TTC549 (cell line): ENCODE results near the gene DCLK3.

Experiments used
- FAIRE-seq: peaks from 2 replicates; lab custom pipeline; 2012; peaks lifted over from hg19 to GRCh38; lab: Jason Lieb, UNC

The DCLK3 gene

DNA sequence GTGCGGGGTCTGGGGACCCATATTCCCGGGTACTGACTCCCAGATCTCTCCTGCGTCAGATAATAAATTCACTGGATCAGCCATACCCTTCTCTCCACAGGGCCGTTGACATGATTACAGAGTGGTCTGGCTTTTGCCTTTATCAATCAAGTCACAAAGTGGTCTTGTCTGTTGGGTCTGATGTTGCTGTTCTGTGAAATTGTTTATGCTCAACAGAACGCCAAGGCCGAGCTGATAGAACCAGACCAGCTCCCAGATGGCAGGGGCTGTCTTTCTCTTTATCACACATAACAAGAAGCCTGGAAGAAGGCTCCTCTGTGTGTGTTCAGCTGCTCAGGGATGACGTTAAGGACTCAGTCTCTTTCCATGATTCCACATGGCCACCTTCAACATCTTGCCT, 751 bp upstream of the DCLK3 start:
- FAIRE-seq = no peak

DNA sequence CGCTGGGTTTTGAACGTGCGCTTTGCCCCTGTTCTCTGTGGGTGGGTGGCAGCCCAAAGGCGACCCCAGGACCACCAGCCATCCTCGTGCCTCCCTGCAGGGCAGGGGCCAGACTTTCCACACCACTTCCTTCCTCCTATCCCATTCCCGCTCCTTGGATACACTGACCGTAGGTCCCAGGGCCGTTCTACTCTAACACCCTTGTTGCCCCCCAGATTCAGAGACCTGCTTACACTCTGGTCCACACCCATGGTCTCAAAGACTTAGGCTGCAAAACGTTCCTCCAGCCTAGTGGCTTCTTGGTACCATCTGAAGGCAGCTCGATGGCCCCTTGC, 318 bp upstream of the DCLK3 start:
- no peak for FAIRE-seq

DNA sequence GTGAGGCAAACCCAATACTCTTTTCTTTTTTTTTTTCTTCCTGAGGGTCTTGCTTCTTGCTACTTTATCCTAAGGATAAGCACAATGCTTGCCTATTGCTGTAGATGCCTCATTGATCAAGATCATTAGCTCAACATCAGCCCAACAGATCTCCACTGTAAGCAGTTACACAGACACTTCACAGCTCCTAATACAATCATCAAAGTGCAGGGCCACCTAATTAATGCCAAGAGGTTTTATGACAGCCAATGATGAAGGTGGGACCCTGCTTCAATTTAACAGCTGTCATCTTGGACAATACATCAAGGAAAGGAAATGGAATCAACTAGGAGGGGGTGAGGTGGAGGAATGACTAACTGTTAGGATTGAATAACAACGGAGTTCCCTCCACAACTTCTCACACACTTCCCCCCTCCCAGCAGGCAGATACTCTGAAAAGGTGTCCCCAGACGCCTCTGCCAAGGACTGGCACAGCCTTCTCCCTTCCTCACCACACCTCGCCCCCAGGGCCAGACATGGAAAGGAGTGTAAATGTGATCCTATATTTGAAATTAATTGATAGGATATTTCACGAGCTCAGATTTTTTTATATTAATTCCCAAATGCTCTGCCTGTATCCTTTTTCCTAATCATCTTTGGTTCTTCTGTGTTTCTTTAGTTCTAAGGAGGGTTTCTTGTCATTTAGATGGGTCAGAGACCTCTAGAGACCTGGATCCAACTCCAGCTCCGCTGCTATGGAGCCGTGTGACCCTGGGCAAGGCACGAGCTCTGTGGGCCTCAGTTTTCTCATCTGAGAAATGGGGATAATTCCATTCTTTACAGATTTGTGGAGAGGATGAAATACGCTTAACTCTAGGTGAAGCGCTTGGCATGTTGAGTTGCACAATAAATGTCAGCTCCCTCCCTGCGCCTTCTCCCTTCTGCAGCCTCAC, 1.2 kb downstream of the DCLK3 start:
- FAIRE-seq = no peak

DNA sequence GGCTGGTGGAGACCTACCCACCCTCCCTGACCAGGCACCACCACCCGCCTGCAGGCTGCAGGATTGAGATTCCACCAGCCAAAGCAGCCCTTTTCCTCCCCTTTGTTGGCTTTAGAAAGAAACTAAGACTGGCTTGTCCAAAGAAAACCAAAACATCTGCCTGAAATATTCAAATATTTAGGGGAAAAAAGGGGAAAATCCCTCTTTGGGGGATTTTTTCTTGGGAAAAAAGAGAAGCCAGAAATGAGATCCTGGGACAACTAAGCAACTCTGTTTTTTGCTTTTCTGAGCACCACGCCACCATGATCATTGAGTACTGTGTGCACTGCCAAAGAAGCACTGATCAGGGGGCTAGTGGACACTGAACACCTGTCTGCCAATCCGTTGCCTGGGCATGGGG, 2.6 kb downstream of the DCLK3 start:
- FAIRE-seq = no peak

DNA sequence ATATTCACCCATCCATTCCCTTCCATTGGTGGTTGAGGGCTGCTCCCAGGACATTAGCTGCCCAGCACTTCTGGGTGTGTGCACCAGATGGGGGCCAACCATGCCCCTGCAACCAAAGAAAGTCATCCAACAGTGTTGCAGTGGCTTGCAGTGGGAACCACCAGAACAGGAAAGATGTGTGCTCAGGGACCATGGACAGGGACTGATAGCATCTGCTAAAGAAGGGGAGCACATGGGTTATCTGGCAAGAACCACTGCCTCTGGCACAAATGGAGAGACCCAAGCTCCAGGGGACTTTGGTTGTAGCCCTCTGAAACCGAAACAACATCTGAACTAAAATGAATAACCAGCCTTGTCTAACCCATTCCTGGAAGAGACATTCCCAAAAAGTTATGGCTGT, 8.1 kb downstream of the DCLK3 start:
- no peak for FAIRE-seq

DNA sequence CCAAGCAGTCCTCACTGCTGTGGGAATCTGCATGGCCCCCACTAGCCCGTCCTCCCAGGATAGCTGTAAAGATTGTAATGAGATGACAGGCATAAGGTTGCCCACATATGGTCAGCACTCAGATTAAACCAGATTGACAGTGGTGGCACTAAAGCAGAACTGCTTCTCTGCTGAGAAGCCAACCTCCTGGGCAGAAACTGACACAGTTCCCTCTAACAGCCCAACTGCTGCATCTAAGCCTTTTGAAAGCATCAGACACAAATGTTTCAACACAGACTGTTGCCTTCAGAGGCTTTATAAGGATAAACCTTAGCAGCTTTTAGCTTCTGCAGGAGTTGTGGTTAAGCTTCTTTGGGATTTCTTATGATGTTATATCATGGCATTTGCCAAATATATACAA, 13.0 kb downstream of the DCLK3 start:
- no peak for FAIRE-seq

DNA sequence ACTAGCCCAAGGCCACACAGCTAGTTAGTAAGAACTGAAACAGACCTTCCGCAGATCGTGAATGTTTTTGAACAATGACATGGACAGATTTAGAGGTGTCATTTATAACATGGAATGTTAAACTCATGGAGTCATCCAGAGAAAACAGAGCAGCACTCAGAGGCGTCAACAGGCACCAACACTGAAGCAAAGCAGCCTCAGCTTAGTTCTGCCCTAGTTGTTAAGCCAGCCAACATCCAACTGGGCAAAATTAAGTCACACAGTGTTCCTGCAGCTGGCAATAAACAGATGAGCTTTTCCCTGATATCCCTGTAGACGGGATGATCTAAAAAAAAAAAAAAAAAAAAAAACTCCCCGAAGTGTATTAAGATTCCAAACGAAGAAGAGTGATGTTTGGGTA, 13.6 kb downstream of the DCLK3 start:
- FAIRE-seq = no peak

DNA sequence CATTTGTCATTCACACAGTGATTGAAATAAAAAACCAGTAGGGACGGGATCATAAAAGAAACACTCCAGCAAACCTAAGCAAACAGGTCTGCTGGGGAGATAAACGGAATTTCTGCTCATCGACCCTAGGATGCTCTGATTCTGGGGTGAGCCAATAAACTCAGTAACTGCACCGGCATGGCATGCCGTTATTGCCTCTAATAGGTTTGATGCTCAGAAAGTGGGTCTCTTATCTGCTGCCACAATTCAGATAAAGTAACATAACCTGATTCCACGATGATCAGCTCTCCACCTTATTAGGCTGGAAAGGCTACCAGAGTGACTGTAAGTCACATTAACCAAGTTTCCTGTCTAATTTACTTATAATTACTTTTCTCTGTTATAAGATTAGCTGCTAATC, 19.6 kb downstream of the DCLK3 start:
- no peak for FAIRE-seq

DNA sequence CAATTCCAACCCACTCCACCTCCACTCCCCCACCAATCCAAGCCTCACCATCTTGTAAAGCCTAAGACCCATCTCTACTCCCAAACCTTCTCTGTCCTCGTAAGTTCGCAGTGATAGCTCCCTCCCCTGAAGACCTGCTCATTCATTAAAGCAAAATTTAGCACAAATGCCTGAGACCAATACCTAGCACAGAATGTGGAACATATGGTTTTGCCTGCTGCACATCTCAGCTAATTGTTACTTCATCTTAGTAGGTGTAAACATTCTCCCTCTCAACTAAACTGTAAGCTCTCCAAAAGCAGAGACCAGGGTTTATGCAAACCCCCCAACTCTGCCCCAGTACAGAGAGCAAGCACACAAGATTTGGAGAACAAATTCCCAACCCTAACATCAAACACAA, 20.5 kb downstream of the DCLK3 start:
- FAIRE-seq = no peak

DNA sequence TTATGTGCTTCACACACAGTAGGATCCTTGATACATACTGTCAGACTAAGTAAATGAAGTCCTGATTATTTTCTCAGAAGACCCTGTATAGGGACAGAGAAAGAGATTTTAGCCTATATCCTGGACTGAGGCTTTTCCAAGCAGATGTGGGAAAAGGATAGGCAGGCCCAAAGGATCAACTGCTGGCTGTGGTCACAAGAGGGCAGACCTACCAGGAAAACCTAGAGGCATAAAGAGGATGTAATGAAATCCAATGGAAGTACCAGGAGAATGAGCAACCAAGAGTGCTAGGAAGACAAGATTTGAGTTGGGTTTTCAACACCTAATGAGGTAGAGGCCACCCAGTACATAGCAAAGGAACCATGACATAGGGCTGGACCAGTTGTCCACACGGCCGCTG, 23.1 kb downstream of the DCLK3 start:
- FAIRE-seq = no peak

DNA sequence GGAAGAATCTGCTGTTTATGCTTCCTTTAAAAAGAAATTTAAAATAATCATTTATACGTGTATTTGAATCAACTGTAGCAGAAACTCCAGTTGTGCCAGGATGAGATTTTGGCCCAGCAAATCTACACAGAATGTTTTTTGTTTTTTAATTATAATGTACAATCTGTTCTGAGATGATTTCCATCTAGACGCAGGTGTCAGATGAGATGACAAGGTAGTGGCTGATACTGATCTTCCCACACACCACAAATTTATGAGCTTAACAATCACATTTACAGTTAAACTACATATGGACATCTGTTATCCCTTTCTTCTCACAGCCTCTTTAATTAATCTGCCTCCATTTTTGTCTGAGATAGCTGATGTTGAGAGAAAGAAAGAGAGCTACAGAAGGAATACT, 23.6 kb downstream of the DCLK3 start:
- no peak for FAIRE-seq

DNA sequence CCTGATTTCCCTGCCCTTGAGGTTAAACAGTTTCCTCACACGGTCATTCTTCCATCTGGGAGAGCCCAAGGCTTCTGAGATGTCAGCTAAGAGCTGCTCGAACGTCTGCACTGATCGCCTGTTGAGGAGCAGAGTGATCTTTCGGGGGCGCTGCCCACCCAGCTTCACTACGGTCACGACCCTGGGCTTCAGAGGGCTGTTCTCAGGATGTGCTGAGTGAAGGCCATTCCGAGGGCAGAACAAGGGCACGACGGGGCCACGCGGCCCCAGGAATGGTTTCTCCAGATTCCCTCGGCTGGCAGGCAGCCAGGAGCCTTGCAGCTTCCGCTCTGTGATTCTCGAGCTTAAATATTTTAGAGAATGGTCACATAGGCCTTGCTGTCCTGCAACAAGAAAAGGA, 25.7 kb downstream of the DCLK3 start:
- FAIRE-seq = no peak

DNA sequence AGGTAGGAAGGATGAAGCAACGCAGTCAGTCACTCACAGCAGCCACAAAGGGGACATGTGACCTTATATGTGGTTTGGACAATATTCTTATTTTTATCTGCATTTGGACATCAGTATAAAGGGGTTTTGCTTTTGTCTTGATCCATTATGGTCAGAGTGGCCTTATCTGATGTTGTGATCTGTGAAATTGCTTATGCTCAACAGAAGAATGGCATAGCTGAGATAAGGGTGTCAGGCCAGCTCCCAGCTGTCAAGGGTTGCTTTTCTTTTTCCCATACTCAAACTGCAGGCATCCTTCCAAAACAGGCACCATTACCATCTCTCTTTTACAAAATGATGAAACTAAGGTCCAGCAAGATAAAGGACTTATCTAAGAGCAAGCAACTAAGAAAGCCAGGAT, 28.1 kb downstream of the DCLK3 start:
- no peak for FAIRE-seq

DNA sequence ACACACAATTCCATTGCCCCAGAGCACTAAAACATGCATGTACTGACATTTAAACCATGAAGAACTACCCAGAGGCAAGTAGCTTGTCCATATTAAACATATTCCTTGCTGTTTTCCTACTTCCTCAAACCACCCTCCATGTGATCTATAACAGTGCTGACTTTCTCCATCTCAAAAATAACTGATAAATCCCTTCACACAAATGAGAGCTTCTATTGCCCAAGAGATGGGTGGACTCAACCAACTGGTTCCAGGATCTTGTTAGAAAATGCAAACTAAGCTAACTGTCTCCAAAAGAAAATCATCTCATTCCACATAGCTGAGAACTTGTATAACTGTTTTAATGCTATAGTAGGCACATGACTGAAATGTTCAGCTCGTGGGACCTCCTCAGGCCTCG, 29.6 kb downstream of the DCLK3 start:
- FAIRE-seq = no peak

DNA sequence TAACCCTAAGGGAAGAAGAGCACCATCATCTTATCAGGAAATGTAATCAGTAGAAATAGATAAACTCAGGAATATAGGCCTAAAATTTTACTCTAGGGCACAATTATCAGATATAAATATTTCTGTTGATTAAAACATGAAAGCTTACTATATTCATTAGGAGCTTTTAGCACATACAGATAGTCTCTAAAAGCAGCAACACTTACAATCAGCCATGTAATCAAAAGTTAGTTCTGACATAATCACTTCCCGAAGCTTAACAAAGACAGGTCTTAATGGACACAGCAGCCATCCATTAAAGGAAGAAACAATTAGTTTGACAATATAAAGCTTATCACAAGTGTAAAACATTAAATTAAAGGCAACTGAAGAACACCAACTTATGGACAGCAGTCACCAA, 30.6 kb downstream of the DCLK3 start:
- no peak for FAIRE-seq

DNA sequence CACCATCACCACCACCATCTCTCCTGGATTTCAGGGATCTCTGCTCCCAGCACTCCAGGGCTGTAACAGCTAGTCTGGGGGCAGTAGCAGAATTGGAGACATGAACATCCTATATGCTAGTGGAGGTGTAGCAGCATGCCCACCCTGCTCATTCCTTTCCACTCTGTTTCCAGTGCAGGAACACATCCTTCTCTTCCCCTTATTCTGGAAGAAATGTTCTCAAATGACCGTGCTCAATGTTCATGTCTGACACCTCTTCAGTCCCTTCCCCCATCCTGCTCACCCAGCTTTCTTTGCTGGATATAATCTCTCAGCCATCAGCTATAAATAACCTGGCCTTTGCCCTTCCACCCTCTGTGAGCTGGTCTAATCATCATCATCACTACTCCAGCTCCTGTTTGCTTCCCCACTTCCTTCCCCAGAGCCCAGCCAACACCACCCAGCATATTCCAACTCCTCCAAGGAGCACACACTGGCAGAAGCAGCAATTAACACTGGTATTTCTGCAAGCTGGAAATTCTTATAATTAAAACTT, 31.1 kb downstream of the DCLK3 start:
- no peak for FAIRE-seq

DNA sequence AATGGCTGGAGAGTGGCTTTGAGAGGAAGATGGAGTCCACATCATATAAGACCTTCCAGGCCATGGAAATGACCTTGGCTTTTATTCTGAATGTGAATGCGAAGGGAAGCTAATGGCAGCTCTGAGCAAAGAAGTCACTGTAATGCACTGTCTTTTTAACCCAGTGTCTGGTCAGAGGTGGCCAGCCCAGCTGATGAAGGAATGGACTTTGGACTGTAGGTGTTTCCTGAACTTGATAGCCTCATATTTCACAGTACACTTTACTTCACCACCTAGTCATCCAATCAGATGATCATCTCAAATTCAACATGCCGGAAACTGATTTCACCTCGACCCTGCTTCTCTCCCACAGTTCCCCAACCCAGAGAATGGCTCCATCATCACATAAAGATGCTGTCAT, 33.4 kb downstream of the DCLK3 start:
- no peak for FAIRE-seq

DNA sequence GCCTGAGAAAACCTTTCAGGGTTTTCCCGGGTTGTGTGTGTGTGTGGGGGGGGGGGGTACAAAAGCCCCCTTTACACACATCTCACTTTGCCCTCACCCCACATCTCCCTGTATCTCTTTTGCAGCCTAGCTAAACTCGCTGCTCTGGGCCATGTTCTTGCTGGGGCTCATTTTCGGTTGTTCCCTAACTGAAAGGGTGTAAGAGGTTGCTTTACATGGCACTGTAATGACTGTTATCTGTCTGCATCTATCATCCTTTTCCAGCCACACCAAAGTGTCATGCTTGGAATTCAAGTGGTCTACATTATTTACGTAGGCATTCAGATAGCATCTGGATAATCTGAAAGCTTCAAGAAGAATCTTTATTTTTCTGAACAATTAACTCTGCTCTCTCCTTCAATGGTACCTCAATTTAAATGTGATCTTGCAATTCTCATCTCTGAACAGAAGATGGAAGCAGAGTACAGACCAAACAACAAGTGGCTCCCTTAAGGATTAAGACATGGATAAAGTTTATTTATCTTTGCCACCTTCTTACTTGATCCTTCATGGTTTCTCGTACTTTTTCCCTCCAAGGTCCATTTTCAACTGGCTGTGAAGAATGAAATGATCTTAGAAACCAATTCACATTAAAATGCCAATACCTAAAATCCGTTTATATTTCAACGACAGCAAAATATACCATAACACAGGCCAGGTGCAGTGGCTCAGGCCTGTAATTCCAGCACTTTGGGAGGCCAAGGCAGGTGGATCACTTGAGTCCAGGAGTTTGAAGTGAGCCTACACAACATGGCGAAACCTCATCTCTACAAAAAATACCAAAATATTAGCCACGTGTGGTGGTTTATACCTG, 34.9 kb downstream of the DCLK3 start:
- FAIRE-seq = peak; percentile 76

DNA sequence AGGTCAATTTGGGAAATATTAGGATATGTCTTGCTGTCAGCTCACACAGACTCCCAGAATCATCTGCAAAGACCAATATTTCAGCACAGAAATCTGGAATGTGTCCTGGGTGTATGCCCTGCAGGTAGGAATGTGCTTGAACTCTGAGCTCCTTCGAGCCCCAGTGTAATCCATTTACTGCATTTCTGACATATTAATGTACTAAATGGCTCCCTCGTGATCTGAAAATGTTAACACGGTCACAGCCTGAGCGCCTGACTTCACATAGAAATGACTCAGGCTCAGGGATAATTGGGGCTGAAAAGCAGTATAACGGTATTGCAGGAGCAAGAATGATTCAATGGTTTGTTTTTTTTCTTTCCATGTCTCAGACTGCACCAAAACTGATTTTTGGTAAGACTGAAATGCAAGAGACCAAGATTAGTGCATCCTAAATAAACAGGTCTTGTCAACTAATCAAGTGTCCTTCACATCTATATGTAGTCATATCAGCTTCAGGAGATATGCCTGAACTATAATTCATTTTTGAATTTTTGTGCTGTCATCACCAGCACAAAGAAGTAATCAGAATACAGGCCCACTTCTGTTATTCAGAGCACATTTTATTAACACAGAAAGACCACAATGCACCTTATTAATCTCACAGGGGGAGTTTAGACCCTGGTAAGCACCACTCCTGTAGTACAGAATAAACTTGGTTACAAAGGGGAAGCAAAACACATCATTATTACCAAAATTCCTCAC, 49.8 kb downstream of the DCLK3 start:
- no peak for FAIRE-seq

DNA sequence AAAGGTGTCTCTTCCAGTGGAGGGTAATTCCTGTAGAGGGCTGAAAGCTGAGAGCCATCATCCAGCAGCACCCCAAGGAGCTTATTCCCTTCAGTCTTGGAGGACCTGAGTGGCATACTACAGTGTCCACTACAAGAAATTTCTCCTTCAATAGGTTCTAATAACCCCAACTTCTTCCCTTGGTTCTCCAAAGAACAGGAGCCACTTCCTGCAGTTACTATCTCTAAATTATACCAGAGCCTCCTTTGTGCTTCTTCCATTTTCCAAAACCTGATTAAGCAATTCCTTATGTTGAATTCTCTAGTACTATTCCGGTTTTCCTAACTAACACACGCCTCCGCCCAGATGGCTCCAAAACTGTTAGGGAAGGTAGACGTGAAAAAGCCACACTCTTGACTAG, 50.4 kb downstream of the DCLK3 start:
- no peak for FAIRE-seq

DNA sequence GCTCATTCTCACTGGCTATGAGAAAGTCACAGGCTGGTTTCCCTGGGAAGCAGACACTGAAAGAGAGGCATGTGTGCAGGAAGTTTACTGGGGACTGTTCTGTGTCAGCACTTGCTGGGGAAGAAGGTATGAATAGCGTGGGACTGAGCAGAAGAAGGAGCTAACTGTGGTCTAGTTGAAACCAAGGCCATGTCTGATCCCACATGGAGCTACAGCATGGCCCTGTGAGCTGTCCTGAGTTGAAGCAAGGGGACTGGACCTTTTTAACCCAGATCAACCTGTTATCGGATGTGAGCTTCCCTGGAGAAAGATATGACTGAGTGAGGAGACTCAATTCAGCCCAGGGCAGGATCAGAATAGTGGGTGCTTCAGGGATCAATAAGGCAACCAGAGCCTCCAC, 53.7 kb downstream of the DCLK3 start:
- no peak for FAIRE-seq

DNA sequence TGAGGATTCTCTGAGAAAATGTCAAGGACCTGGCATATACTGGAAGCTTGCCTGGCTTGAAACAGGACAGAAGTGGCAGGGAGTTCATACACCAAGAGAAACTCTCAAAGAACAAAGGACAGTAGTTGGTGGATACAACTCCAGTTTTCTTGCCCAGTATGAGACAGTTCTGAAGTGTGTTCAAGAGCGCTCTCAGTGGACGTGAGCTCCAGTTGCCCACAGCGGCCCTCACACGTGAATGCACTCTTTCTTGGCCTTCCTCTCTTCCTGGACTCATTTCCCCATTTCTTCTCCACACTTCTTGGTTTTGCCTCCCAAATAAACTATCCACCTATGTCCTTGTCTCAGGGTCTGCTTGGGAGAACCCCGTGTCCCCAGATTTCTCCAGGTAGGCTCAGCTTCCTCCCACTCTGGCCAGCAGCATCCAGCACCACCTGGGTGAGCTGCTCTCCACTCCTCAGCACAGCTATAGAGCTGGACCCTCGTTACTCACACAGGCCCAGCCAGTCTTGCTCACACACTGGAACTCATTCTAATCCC, 54.5 kb downstream of the DCLK3 start:
- FAIRE-seq = no peak
